Measurements from ENCODE around the gene METTL21A. TPM values are rescaled to one million over a fixed set of nuclear protein-coding genes. Genes with fewer than 3 reads are reported as not detected.

Gene METTL21A
- total and polyA plus RNA-seq, 2 of the 4 experiments (the other 2 are of a cell fraction), result 5.9 to 11.6 TPM

- H3K56ac ChIP-seq (ENCODE audit: extremely low read depth, insufficient read depth, low read length), result no peak overlapping the region
- no peak overlapping the region for H2BK20ac ChIP-seq (ENCODE audit: low read depth, low read length)
- H3K79me1 ChIP-seq (ENCODE audit: low read depth in 1 of 2, low read length in 2 of 2), result peaks cover 12 to 22% of the 10 kb centered on the region in 2 experiments
- in situ Hi-C loops (cut with MboI; ENCODE audit: low sequenced_read_pairs), result no loop called here
- no peaks in the 10 kb centered on the region for H4K20me1 ChIP-seq (ENCODE audit: insufficient read depth, low read length)
- H3K14ac ChIP-seq (replicated peaks; ENCODE audit: low read depth, low read length), result no peak overlapping the region
- no peak overlapping the region for H3K27ac ChIP-seq (ENCODE audit: insufficient read depth, low read length)
- no peak overlapping the region for H3K18ac ChIP-seq (ENCODE audit: low read depth, low read length)
- no peak overlapping the region for H4K5ac ChIP-seq (ENCODE audit: low read depth, low read length)
- 67% methylated on average over 1 of the region's 7 CpGs; no CpG with 5 or more reads in 1 of the 2 experiments for WGBS, 2 experiments (ENCODE audit: extremely low coverage in 2 of 2, insufficient read length in 1 of 2)
- dilution Hi-C loops (cut with HindIII; ENCODE audit: low sequenced_read_pairs, unreplicated experiment), result no loop called here
- no peak overlapping the region for H4K8ac ChIP-seq (ENCODE audit: low read depth in 2 of 2, low read length in 2 of 2)
- no peak overlapping the region for H3K23ac ChIP-seq (ENCODE audit: low read depth, low read length)
- no TSS peak for BruUV-seq (replicated peaks)
- no peak overlapping the region for H2AK9ac ChIP-seq (replicated peaks; ENCODE audit: low read depth, low read length, poor library complexity)
- DNase-seq (no peak), ATAC-seq (ENCODE audit: low read depth) (no peak)
- no peak overlapping the region for H2AFZ ChIP-seq (replicated peaks; ENCODE audit: low read length, poor library complexity)
- no peak overlapping the region for H2BK120ac ChIP-seq (ENCODE audit: low read depth, low read length)
- no peak overlapping the region for H2AK5ac ChIP-seq (ENCODE audit: low read depth, low read length)
- H3K4me1 ChIP-seq (ENCODE audit: control insufficient read depth, insufficient read depth, low read length), result no peaks in the 10 kb centered on the region; the same call in 1 of the 2 replicates
- intact Hi-C loops (cut with micrococcal nuclease), result no loop called here
- H3K27me3 ChIP-seq (ENCODE audit: control insufficient read depth, insufficient read depth, low read length), result no peaks in the 10 kb centered on the region
- no peak overlapping the region for H3K4me2 ChIP-seq (ENCODE audit: low read depth, low read length)
- no peak overlapping the region for H3K4me3 ChIP-seq (ENCODE audit: insufficient read depth, low read depth, low read length)
- no peak overlapping the region for H4K91ac ChIP-seq (ENCODE audit: insufficient read depth, low read depth, low read length)
- ChIA-PET POLR2A (ENCODE audit: unreplicated experiment) (no interaction called here), CTCF (interaction anchor here (0.5 kb wide), 1 partner anchor 11 kb away, joined by 3 read pairs; no protein-coding TSS in a partner anchor)
- H3K9me3 ChIP-seq (ENCODE audit: control insufficient read depth, insufficient read depth, low read length), result no peaks in the 10 kb centered on the region
- TF ChIP-seq, protein P1, sequence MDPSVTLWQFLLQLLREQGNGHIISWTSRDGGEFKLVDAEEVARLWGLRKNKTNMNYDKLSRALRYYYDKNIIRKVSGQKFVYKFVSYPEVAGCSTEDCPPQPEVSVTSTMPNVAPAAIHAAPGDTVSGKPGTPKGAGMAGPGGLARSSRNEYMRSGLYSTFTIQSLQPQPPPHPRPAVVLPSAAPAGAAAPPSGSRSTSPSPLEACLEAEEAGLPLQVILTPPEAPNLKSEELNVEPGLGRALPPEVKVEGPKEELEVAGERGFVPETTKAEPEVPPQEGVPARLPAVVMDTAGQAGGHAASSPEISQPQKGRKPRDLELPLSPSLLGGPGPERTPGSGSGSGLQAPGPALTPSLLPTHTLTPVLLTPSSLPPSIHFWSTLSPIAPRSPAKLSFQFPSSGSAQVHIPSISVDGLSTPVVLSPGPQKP (IDR thresholded peaks at IDR 0.05; ENCODE audit: borderline replicate concordance, low read depth, low read length), result no peak
- TF ChIP-seq RAD21 (IDR thresholded peaks at IDR 0.05; ENCODE audit: low read length) (no peak), MAFK (IDR thresholded peaks at IDR 0.05; ENCODE audit: low read depth, low read length) (no peak), MAZ (IDR thresholded peaks at IDR 0.05; ENCODE audit: borderline replicate concordance, low read depth, low read length) (no peak), MXI1 (IDR thresholded peaks at IDR 0.05; ENCODE audit: borderline replicate concordance, low read depth, low read length) (no peak)
- H3K9ac ChIP-seq (ENCODE audit: low read depth, low read length), result no peak overlapping the region
- peaks cover 8% of the 10 kb centered on the region for H3K9me1 ChIP-seq (ENCODE audit: insufficient read depth, low read length)
- H3K4ac ChIP-seq (ENCODE audit: low read depth, low read length), result no peak overlapping the region
- no peak overlapping the region for H2BK15ac ChIP-seq (ENCODE audit: low read depth, low read length)
- no peak overlapping the region for H2BK5ac ChIP-seq (ENCODE audit: low read depth, low read length, poor library complexity, severe bottlenecking)
- peaks cover 5% of the 10 kb centered on the region for H3K36me3 ChIP-seq (ENCODE audit: control insufficient read depth, insufficient read depth, low read length)
Observed at GRCh38 chr2:207565736-207566500, 59.3 kb downstream of the METTL21A start.

Small RNAs within 50 kb of the gene (microRNA-seq; reads per million reads assigned to microRNA genes)
- gene RPS29P9 (ENCODE audit: insufficient read depth, insufficient read length), result not detected

Small RNAs within 50 kb of the gene (small RNA-seq; reads per million reads assigned to genes)
- gene RPS29P9, result 0 reads per million in 5 experiments

Other genes with a start within 250 kb of the METTL21A start
- gene CREB1, start 95.4 kb downstream of the METTL21A start, total RNA-seq (2012; rRNA removed), result 71.9 and 94.5 TPM in 2 replicates
- 22.4 and 25.6 TPM in 2 replicates for gene CREB1, start 95.4 kb downstream of the METTL21A start, polyA plus RNA-seq (2012; rRNA removed)
- 5.4 and 6.7 TPM in 2 replicates for gene CCNYL1, start 86.2 kb upstream of the METTL21A start, total RNA-seq (2012; rRNA removed)
- 5.7 and 7.3 TPM in 2 replicates for gene CCNYL1, start 86.2 kb upstream of the METTL21A start, polyA plus RNA-seq (2012; rRNA removed)
- under 0.01 TPM in 2 replicates for gene FZD5, start 144.5 kb upstream of the METTL21A start, total RNA-seq (2012; rRNA removed)
- gene FZD5, start 144.5 kb upstream of the METTL21A start, polyA plus RNA-seq (2012; rRNA removed), result 0.09 and 0.11 TPM in 2 replicates